Measurements from ENCODE around the gene MBD3.

DNA sequence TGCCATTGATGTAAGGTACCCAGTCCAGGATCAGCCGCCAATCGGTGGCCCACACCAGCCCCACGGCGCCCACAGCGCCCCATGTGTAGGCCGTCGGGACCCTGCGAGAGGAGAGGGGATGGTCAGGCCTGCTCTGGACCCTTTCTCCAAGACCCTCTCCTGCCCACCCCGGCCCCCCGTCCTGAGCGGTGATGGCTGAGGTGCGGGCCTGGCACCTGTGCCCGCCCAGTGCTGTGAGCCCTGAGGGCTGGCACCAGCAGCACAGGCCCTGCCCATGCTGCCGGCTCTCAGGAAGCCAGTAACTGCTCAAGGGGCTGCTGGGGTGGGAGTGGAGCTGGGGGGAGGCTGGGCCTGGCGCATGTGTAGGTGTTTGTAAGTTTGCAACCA is 6.8 kb upstream of the MBD3 start:
- TF ChIP-seq, protein P1, sequence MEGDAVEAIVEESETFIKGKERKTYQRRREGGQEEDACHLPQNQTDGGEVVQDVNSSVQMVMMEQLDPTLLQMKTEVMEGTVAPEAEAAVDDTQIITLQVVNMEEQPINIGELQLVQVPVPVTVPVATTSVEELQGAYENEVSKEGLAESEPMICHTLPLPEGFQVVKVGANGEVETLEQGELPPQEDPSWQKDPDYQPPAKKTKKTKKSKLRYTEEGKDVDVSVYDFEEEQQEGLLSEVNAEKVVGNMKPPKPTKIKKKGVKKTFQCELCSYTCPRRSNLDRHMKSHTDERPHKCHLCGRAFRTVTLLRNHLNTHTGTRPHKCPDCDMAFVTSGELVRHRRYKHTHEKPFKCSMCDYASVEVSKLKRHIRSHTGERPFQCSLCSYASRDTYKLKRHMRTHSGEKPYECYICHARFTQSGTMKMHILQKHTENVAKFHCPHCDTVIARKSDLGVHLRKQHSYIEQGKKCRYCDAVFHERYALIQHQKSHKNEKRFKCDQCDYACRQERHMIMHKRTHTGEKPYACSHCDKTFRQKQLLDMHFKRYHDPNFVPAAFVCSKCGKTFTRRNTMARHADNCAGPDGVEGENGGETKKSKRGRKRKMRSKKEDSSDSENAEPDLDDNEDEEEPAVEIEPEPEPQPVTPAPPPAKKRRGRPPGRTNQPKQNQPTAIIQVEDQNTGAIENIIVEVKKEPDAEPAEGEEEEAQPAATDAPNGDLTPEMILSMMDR (IDR thresholded peaks at IDR 0.05) = no peak
- no peak for TF ChIP-seq ZFX (IDR thresholded peaks at IDR 0.05; ENCODE audit: borderline replicate concordance)
